ENCODE data around the gene TMEM94.
"Not testable (repeated sequence)": the region's sequence is repeated elsewhere in the genome, so short reads cannot be mapped to it uniquely, and the experiment has no call there.

TMEM94 gene

DNA sequence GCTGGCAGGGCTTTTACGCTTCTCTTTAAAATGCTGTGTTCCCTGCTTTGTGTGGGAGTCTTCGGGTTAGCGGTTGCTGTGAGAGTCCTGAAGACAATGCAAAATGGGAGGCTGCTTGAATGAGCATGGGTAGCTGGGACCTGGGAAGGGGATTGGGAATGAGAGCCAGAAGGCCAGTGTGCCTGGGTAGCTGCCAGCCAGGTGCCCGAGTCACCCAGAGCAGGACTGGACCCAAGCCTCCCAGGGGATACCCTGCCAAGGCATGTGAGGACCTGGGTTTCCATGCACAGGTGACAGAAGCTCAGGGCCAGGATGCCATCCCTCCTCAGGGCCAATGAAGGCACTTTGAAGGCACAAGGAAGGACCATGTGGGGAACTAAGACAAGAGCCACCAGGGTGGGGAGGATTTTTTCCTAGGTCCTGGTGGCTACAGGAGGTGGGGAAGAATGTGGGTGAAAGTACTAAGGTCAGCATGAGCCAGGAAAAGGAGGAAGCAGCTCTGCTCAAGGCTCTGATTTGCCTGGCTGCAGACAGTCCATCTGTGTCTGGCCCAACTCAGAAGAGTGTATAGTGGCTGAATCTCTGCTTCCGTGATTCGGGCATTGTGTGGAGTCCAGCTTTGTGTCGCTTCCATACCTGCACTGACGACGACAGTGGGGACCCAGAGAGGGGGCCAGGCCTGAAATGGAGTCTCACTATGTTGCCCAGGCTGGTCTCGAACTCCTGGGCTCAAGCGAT lies 20.5 kb downstream of the TMEM94 start:
- DNase-seq (ENCODE audit: low read depth, low spot score) = no peak

DNA sequence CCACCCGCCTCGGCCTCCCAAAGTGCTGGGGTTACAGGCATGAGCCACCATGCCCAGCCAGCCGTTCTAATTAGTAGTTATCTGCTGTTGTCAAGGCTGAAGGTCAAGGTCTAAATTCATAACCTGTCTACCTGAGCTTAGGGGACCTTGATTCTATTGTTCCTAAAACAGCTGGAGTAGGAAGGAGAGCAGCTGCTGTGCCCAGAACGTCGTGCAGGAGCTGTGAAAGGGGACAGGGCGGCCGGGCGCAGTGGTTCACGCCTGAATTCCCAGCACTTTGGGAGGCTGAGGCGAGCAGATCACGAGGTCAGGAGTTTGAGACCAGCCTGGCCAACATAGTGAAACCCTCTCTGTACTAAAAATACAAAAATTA lies 21.0 kb downstream of the TMEM94 start:
- not testable (repeated sequence) for DNase-seq (ENCODE audit: low read depth, low spot score)

DNA sequence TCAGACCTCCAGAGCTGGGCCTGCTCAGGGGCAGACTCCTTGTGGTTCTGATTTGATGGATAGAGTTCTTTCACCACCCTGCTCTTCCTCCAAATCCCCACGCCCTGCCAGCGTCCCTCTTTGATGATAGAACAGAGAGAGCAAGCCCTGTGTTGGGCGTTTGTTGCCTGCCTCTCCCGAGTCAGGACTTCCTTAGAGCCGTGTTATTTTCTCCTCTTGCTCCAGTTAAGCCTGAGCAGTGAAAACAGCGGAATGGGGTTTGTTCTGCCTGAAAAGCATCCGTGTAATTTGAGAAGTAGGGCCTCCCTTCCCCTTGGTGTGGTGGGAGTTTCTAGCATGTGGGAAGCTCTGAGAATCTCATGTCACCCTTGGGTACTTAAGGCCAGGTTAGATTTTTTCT lies 22.1 kb downstream of the TMEM94 start:
- DNase-seq (ENCODE audit: low read depth, low spot score) = no peak

DNA sequence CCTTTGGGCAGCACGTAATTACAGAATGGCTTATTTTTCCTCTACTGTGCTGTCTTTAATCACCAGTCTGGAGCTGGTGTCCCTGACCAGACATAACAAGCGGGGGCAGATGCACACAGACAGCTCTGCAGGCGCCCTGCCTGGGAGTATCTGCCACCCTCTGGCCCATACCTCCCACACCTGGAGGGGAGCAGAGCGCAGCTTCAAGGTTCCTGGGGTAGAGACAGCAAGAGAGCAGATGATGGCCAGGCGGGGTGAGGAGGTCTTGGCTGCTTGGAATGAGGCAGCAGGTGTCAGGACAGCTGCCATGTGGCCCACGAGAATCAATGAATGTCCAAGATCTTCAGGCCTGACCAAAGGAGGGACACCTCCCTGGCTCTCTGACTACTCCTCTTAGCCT lies 23.8 kb downstream of the TMEM94 start:
- DNase-seq (ENCODE audit: low read depth, low spot score) = no peak

DNA sequence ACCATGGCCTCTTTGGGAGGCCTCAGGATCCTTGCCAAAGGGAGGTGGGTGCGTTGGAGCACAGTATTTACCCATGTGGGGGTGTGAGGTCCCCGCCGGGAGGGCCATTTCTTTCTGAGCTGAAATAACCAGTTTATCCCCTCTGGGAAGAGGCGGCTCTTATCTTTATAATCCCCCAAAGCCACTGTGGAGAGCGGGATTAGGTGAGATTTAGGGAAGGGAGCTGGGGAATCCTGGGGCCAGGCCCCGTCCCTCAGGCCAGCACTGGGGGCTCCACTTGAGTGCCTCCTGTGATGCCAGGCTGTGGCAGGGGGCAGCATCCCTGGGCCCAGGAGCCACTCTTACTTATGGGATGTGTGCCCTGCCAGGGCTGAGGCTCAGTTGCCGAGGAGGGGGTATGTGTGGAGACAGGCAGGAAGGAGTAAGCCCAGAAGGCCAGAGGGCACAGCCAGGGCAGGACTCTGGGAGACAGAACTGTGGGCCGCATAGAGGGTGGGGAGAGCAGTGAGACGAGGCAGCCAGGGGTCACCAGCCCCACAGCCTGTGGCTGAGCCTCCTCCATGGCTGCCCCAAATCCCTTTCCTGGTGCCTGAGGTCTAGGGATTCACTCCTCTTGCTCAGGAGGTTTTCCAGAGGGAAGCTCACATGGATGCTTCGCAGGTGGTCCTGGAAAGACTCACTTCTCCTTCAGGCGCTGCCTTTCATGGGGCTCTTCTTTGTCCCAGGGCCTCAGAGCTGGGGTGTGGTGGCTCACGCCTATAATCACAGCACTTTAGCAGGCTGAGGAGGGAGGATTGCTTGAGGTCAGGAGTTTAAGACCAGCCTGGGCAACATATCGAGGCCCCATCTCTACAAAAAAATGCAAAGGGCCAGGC lies 25.0 kb downstream of the TMEM94 start:
- DNase-seq (ENCODE audit: low read depth, low spot score) = no peak

DNA sequence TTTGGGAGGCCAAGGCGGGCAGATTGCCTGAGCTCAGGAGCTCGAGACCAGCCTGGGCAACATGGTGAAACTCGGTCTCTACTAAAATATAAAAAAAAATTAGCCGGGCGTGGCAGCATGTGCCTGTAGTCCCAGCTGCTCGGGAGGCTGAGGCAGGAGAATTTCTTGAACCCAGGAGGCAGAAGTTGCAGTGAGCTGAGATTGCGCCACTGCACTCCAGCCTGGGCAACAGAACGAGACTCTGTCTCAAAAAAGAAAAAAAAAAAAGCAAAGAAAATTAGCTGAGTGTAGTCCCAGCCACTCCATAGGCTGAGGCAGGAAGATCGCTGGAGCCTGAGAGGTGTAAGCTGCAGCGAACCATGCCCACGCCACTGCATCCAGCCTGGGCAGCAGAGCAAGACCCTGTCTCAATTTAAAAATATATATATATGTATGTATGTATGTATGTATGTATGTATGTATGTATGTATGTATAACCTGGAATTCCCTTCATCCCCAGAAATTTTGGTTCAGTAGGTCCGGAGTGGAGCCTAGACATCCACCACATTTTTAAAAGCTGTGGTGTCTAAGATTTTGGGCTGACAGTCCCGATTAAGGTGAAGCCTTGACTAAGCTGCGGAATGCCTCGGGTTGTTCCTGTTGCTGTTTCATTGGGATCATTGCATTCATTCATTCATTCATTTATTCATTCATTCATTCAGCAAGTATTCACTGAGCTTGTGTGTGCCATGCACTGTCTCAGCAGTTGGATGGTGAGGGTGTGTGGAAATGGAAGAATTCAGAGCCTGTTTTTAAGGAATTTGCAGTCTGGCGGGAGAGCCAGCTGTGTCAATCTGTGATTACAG lies 25.9 kb downstream of the TMEM94 start:
- DNase-seq (ENCODE audit: low read depth, low spot score) = no peak

DNA sequence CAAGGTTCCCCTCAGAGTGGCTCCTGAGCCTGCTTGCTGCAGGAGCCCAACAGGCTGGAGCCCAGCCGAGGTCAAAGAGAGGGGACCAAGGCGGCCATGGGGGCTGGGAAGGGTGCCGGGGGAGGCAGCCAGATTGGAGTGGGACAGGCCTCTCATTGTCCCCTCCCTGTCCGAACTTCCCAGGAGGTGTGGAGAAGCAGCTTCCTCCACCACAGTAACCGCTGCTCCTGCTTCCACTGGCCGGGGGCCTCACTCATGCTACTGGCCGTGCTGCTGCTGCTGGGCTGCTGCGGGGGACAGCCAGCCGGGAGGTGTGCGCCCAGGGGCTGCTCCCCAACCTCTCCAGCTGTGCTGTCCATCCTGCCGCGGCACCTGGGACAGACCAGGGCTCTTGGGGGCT lies 29.3 kb downstream of the TMEM94 start:
- DNase-seq (ENCODE audit: low read depth, low spot score) = no peak

DNA sequence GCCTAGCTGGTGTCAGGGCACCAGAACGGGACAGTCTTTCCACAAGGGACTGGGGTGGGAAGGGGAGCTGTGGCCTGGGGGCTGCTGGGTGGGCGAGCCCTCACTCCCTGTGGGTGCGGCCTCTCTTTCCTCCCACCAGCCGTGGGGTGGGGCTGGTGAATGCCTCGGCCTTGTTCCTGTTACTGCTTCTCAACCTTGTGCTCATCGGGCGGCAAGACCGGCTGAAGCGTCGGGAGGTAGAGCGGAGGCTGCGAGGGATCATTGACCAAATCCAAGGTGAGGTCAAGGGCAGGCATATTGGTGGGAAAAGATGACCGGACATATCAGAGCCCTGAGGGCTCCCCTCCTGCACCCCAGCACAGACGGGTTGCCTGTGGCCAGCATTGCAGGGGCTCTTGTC lies 29.7 kb downstream of the TMEM94 start:
- DNase-seq (ENCODE audit: low read depth, low spot score) = no peak

DNA sequence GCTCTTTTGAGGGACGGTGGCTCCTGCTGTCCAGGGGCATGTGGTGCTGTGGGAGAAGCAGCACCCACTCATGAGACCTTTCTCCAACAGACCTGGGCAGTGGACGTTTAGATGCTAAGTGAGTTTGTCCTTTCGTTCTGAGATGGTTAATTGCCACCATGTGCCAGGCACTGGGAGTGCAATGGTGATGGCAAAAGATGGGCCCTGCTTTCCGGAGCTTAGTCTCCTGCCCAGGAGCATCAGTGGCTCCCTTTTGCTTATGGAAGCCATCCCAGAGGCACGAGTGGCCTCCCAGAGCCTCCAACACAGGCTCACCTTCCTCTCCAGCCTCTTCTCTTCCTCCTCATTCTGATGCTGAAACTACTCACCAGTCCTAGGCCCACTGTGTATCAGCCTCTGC lies 30.5 kb downstream of the TMEM94 start:
- DNase-seq (ENCODE audit: low read depth, low spot score) = no peak

DNA sequence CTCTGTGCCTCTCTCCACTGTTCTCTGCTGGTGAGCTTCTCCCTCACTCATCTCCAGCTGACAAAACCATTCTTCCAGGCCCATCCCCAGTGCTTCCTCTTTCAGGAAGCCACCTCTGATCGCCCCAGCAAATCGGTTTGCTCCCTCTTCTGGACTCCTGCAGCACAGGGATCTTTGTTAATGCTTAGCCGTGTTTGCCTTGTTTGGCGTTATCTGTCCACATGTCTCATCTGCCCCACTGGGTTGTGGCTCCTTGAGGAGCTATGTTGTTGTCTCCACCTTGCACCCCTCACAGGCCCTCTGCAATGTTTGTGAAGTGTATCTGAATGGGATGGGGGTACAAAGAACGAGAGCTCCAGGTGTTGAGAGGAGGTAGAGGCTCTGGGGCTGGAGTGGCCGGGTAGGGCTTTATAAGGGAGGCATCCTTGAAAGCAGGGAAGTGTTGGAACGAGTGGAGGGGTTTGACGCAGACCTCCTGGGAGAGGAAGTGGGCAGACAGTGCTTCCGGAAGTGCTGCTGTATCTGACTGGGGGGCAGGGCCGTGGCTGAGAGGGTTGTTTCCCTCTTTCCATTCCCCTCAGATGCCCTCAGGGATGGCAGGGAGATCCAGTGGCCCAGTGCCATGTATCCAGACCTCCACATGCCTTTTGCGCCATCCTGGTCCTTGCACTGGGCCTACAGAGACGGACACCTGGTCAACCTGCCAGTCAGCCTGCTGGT lies 31.1 kb downstream of the TMEM94 start:
- no peak for DNase-seq (ENCODE audit: low read depth, low spot score)

DNA sequence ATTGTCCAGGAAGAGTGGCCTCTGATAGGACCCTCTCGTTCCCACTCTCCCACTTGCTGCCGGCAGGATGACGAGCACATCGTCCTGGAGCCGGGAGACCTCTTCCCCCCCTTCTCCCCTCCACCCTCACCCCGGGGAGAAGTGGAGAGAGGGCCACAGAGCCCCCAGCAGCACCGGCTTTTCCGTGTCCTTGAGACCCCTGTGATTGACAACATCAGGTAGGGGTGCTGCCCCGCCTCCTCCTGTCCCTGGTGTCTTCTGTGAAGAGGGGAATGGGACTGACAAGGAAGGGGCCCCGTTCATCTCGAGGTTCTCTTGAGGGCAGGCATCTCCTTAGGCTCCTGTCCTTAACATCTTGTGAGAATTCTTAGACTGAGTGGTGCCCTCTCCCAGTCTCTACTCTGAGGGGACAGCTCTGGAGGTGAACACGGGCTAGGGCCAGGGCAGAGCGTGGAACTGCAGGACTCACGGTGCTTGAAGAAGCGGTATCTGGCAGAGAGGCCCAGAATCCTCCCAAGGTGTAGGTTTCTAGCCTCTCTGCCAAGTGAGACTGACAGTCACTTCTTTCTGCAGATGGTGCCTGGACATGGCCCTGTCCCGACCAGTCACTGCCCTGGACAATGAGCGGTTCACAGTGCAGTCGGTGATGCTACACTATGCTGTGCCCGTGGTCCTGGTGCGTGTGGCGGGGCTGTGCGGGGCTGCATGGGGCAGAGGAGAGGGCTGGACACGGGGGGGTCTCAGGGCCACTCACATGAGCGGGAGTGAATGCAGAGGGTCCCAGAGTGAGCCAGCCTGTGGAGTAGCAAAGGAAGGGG lies 32.5 kb downstream of the TMEM94 start:
- no peak for DNase-seq (ENCODE audit: low read depth, low spot score)

DNA sequence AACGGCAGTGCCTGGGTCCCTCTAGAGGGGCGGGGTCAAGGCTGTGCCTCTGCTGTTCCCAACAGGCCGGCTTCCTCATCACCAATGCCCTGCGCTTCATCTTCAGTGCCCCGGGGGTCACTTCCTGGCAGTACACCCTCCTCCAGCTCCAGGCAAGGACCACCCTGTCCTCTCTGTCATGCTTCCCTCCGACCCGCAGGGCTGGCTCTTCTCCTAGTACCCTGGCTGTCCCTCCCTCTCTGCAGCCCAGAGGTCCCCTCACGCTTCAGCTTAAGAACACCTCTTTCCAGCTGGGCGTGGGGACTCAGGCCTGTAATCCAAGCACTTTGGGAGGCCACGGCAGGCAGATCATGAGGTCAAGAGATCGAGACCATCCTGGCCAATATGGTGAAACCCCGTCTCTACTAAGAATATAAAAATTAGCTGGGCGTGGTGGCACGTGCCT lies 33.1 kb downstream of the TMEM94 start:
- no peak for DNase-seq (ENCODE audit: low read depth, low spot score)

DNA sequence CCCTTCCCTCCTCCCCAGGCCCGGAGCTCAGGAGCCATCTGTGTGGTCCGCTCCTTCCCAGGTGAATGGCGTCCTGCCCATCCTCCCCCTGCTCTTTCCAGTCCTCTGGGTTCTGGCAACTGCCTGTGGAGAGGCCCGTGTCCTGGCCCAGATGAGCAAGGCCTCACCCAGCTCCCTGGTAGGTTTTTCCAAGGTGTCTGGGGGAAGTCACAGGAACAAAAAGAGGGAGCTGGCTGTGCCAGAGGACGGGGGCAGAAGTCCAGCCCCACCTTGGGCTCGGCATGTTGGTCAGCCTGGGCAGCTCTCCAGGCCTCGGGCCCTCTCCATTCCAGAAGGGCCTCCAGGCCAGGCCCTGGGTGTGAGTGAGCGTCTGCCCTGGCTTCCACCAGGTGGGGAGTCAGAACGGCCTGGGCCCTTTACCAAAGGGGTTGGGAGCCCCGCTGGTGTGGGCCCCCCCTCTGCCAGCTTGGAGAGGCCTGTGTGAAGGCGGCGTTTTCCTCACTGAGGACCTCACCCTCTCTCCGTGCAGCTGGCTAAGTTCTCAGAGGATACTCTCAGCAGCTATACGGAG lies 33.8 kb downstream of the TMEM94 start:
- no peak for DNase-seq (ENCODE audit: low read depth, low spot score)

DNA sequence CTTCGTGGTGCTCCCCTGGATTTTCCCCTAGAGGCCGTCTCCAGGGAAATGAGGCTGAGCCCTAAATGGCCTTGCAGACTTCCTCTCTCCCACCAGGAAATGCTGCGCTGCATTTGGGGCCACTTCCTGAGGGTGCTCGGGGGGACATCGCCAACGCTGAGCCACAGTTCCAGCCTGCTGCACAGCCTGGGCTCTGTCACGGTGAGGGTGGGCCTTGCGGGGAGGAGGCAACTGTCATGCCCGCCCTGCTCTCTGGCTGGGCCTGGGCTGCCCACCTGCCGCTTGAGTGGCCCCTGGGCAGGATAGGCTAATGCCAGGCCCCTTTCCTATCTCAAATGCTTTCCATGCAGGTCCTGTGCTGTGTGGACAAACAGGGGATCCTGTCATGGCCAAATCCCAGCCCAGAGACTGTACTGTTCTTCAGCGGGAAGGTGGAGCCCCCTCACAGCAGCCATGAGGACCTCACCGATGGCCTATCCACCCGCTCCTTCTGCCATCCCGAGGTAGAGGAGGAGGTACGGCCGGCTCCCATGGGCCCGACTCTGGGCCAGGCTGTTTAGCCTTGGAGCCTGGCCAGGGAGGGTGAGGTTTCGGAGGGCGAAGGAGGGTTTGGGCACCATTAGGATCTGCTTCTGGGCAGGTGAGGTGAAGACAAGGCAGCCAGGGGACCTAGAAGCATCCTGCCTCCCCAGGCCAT lies 34.7 kb downstream of the TMEM94 start:
- no peak for DNase-seq (ENCODE audit: low read depth, low spot score)

DNA sequence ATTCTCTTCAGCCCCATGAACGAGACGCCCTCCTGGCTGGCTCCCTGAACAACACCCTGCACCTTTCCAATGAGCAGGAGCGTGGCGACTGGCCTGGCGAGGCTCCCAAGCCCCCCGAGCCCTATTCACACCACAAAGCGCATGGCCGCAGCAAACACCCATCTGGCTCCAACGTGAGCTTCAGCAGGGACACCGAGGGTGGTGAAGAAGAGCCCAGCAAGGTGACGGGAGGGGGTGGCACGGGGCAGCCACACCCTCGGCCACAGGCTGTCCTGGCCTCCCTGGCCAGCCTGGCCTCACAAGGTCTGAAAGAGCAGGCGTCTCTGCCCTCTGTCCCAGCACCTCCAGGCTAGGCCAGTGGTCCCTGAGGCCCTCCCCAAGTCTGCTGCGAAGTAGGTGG lies 35.2 kb downstream of the TMEM94 start:
- no peak for DNase-seq (ENCODE audit: low read depth, low spot score)

DNA sequence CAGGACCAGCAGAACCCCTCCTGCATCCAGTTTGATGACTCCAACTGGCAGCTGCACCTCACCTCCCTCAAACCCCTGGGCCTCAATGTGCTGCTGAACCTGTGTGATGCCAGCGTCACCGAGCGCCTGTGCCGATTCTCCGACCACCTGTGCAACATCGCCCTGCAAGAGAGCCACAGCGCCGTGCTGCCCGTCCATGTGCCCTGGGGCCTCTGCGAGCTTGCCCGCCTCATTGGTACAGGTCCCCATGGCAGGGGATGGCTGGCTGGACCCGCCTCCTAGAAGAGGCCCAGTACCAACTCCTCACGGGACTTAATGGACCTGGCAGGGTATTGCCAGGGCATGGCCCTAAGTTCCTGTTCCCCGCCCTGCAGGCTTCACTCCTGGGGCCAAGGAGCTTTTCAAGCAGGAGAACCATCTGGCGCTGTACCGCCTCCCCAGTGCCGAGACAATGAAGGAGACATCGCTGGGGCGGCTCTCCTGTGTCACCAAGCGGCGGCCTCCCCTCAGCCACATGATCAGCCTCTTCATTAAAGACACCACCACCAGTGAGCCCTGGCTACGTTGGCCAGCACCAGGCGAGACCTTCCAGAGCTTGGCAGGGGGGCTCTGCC lies 36.2 kb downstream of the TMEM94 start:
- DNase-seq (ENCODE audit: low read depth, low spot score) = no peak

DNA sequence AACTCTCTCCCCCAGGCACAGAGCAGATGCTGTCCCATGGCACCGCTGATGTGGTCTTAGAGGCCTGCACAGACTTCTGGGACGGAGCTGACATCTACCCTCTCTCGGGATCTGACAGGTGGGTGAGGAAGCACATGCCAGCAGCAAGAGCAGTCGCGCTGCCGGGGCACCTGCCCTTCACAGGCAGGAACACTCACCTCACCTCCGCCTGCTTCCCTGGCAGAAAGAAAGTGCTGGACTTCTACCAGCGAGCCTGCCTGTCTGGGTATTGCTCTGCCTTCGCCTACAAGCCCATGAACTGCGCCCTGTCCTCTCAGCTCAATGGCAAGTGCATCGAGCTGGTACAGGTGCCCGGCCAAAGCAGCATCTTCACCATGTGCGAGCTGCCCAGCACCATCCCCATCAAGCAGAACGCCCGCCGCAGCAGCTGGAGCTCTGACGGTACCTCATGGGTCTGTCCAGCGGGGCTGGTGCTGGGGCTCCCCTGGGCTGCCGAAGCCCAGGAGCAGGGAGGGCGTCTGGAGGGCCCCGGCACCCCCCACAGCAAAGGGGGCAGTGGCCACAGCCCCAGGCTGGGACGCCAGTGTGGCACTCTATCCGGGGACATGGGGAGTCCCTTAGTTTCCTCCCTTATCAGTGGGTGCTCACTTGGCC lies 37.2 kb downstream of the TMEM94 start:
- DNase-seq (ENCODE audit: low read depth, low spot score) = no peak

DNA sequence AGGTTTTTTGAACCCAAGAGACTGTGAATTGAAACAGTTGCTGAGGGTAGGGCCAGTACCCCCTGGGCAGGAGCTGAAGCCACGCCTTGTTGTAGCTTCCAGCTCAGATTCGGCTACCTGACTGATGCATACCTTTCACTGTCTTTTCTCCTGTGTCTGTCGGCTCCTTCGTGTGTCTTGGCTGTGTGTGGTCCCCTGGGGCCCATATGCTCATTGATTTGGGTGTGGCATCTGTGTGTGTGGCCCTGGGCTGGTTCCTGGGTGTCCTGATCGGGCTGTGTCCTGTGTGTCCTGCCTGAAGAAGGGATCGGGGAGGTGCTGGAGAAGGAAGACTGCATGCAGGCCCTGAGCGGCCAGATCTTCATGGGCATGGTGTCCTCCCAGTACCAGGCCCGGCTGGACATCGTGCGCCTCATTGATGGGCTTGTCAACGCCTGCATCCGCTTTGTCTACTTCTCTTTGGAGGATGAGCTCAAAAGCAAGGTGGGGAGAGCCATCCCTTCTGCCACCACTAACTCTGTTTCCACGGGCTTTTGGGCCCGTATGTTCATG lies 38.0 kb downstream of the TMEM94 start:
- no peak for DNase-seq (ENCODE audit: low read depth, low spot score)
